Parietal lobe (tissue), 2 donors: ENCODE results near the gene DISC1. TPM values are rescaled to one million over a fixed set of nuclear protein-coding genes. Genes with fewer than 3 reads are reported as not detected.

Experiments
- small RNA-seq: library from RNA; depleted of rRNA; stranded (forward); fragments of <200 nt; gene quantifications from one replicate; pipeline ENCODE3, GENCODE V24; 2014; ENCODE audit warnings: low replicate concordance
- total RNA-seq: library from RNA; depleted of rRNA; stranded (reverse); fragments of >200 nt; gene quantifications from one replicate; pipeline ENCODE4 v1.2.3, GENCODE V29; 2014

DISC1 gene
- 11.9 TPM for total RNA-seq

DNA sequence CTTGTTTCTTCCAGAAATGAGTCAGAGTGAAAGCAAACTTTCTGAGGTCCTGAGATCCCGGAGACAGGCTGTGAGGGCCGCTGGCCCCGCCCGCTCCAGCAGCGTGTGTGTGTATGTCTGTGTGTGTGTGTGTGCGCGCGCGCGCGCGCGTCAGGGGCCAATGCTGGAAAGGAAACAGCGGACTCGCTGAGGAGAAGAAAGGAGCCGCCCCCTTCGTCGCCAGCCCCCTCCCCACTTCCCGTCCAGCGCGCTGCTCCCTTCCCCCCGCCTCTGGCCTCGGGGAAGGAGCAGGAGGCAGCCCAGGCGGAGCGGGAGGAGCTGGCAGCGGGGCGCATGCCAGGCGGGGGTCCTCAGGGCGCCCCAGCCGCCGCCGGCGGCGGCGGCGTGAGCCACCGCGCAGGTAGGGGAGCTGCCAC is at the start of gene DISC1:
Gene DISC1 (plus strand): TSS at position 256 of the 416 bp plus-strand sequence. CDS start 78 bp downstream, at position 334.

Small RNA genes within 50 kb of the gene (small RNA-seq; reads per million reads assigned to genes)
- gene RF02102 (not detected), gene RNU5A-5P (2.8 reads per million, percentile 83 among the genes with 10 or more reads in this experiment)

Other genes starting within 250 kb of the DISC1 start
- gene EGLN1, start 204.5 kb upstream of the DISC1 start, total RNA-seq = 61.3 TPM
- 38.2 TPM for gene TSNAX, start 98.1 kb upstream of the DISC1 start, total RNA-seq